ENCODE results near the gene FZR1. TPM values are rescaled to one million over a fixed set of nuclear protein-coding genes. Genes with fewer than 3 reads are reported as not detected.
A peak's percentile ranks its signal among the peaks of the same experiment; 100 is the strongest.

FZR1 gene
- total and polyA plus RNA-seq, 2 of the 13 experiments (the other 11 are each of a cell fraction or from before 2014, with no cell fraction given), result 29.0 to 30.8 TPM

GRCh38 chr19:3481241-3482090 lies 24.6 kb upstream of the FZR1 start (continued):
- TF ChIP-seq ZNF512B (CRISPR knock-in tag; IDR thresholded peaks at IDR 0.05; ENCODE audit: borderline replicate concordance), result no peak
- 0 out of 2 replicates have a peak, but pooled peaks have one; percentile 34 for TF ChIP-seq TSC22D2 (CRISPR knock-in tag; IDR thresholded peaks at IDR 0.05; ENCODE audit: borderline replicate concordance)
- TF ChIP-seq MYPOP (CRISPR knock-in tag; IDR thresholded peaks at IDR 0.05), result peak; percentile 75; the same call in 1 of the 2 replicates
- 0 out of 2 replicates have a peak, but pooled peaks have one; percentile 11 for TF ChIP-seq HNF4A (CRISPR knock-in tag; IDR thresholded peaks at IDR 0.05)
- no peak for TF ChIP-seq PRDM4 (CRISPR knock-in tag; IDR thresholded peaks at IDR 0.05; ENCODE audit: borderline replicate concordance)
- TF ChIP-seq RXRB (CRISPR knock-in tag; IDR thresholded peaks at IDR 0.05; ENCODE audit: borderline replicate concordance), result peak; percentile 56; the same call in 1 of the 2 replicates
- TF ChIP-seq RNF2 (conservative IDR thresholded peaks at IDR 0.05; ENCODE audit: low read depth), result peak; percentile 89; the same call in 1 of the 2 replicates
- TF ChIP-seq ZBTB4 (CRISPR knock-in tag; IDR thresholded peaks at IDR 0.05; ENCODE audit: borderline replicate concordance), result no peak
- TF ChIP-seq ZNF30 (CRISPR knock-in tag; IDR thresholded peaks at IDR 0.05), result peak; percentile 92
- TF ChIP-seq ZNF556 (CRISPR knock-in tag; IDR thresholded peaks at IDR 0.05; ENCODE audit: borderline replicate concordance), result no peak
- TF ChIP-seq ZC3H4 (CRISPR knock-in tag; IDR thresholded peaks at IDR 0.05; ENCODE audit: borderline replicate concordance), result no peak
- TF ChIP-seq FOXJ3 (CRISPR knock-in tag; IDR thresholded peaks at IDR 0.05; ENCODE audit: borderline replicate concordance), result no peak
- TF ChIP-seq FLYWCH1 (CRISPR knock-in tag; IDR thresholded peaks at IDR 0.05), result peak; percentile 61; the same call in 1 of the 2 replicates
- TF ChIP-seq DNMT3B (CRISPR knock-in tag; conservative IDR thresholded peaks at IDR 0.05), result no peak
- TF ChIP-seq THAP11 (CRISPR knock-in tag; IDR thresholded peaks at IDR 0.05), result no peak
- TF ChIP-seq MAFG (CRISPR knock-in tag; IDR thresholded peaks at IDR 0.05), result no peak
- peak; percentile 55; the same call in 1 of the 2 replicates for TF ChIP-seq NFATC3 (CRISPR knock-in tag; IDR thresholded peaks at IDR 0.05)
- TF ChIP-seq ZFP37 (CRISPR knock-in tag; IDR thresholded peaks at IDR 0.05; ENCODE audit: borderline replicate concordance), result peak; percentile 95; the same call in 1 of the 2 replicates
- peak; percentile 32; the same call in 1 of the 2 replicates for TF ChIP-seq ZNF343 (CRISPR knock-in tag; IDR thresholded peaks at IDR 0.05)

Data from HepG2 (cell line).